ENCODE measurements around the gene MS4A18.

MS4A18 gene

GRCh38 chr11:60785806-60786361 lies 61.4 kb downstream of the MS4A18 start:
- no peak for DNase-seq (ENCODE audit: low read depth in 1 of 2, low spot score in 1 of 2)

- DNase-seq (ENCODE audit: low read depth in 1 of 2, low spot score in 1 of 2) = no peak
Observed at GRCh38 chr11:60786811-60787567, 62.5 kb downstream of the MS4A18 start.

GRCh38 chr11:60788401-60789125 lies 64.0 kb downstream of the MS4A18 start:
- DNase-seq (ENCODE audit: low read depth in 1 of 2, low spot score in 1 of 2) = no peak

- DNase-seq (ENCODE audit: low read depth in 1 of 2, low spot score in 1 of 2) = no peak
Observed at GRCh38 chr11:60790726-60791125, 66.2 kb downstream of the MS4A18 start.

GRCh38 chr11:60791153-60791933 lies 66.8 kb downstream of the MS4A18 start:
- no peak for DNase-seq (ENCODE audit: low read depth in 1 of 2, low spot score in 1 of 2)

GRCh38 chr11:60792521-60792920 lies 68.0 kb downstream of the MS4A18 start:
- DNase-seq (ENCODE audit: low read depth in 1 of 2, low spot score in 1 of 2) = no peak

All from stimulated activated CD4-positive, alpha-beta T cell treated with anti-CD3 and anti-CD28 coated beads, Interleukin-15, amount 100 ng/mL, for 1 hour (primary cell).